Measurements from ENCODE around the gene ISG20L2. TPM values are rescaled to one million over a fixed set of nuclear protein-coding genes. Genes with fewer than 3 reads are reported as not detected.
"Not testable (repeated sequence)": the region's sequence is repeated elsewhere in the genome, so short reads cannot be mapped to it uniquely, and the experiment has no call there.

ISG20L2 gene, protein sequence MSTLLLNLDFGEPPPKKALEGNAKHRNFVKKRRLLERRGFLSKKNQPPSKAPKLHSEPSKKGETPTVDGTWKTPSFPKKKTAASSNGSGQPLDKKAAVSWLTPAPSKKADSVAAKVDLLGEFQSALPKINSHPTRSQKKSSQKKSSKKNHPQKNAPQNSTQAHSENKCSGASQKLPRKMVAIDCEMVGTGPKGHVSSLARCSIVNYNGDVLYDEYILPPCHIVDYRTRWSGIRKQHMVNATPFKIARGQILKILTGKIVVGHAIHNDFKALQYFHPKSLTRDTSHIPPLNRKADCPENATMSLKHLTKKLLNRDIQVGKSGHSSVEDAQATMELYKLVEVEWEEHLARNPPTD
- 23.3 TPM for polyA plus RNA-seq (ENCODE audit: insufficient read length)

DNA sequence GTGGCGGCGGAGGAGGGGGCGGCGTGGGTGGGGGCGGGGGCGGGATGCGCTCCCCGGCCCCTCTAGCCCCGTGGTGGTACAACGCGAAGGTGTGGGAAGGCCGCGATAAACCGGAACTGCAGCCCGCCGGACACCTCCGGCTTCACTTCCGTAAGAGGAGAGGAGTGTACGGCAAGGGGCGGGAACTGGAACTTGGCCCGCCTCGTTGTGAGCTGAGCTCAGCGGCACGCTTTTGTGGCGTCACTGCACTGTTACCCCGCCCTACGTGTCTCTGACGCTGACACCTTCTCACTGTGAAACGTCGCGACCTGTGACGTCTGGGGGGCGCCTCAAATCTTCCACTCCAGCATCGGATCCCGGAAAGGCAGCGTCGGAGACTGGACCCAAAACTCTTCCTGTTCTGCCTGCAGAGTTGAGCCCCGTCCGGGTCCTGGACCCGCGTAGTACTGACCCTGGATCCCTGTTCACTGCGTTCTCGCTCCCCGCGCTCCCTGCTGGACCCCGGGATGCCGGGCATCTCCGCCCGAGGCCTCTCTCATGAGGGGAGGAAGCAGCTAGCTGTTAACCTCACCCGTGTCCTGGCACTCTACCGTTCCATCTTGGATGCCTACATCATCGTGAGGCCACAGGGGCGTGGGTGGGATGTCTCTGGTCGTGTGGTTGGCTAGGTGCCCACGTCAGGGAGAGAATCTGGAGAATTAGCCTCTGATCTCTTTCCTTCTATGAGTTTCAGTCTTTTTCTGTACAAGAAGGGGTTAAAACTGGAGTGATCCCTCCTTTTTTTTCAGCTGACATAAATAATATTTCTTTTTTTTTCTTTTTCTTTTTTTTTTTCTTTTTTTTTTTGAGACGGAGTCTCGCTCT is at the start of gene ISG20L2:
TSS of gene ISG20L2 (minus strand) at position 168 of the 864 bp plus-strand sequence. CDS start 1,114 bp downstream, outside the sequence.
- DNase-seq (ENCODE audit: low read depth), result peak; percentile 94

DNA sequence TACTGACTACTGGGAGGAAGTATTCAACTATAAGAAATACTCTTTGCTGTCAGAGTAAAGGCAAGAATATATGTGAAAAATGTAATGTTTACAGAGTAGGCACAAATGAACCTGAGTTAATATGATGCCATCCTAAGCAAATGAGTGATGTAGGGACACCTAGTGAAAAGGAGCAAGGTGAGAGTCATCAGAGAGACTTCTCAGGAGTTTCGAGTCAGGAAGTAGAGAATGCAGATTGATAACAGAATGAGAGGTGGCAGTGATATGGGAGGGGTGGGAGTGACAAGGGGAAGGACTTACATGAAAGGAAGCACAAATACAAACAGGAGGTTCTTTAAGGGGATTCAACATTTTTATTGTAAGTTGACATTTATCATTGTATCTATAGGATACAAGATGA is 49.0 kb upstream of the ISG20L2 start:
- DNase-seq (ENCODE audit: low read depth), result no peak

DNA sequence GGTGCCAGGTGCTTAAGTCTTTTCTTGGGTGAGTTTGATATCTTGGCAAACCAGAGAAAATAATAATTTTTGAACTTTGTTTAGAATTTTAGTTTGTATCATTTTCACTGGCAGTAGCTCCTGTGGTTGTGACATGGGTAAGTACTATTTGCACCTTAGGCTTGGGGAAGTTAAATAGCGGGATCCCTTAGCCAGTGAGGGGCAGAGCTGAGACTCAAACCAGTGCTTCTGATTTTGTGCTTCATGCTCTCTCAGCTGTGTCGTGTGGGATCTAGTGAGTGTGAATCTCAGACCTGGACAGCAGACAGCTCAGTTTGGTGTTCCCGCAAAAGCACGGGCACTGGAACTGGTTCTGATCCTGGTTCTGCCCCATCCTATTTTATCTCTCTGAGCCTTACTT is 48.4 kb upstream of the ISG20L2 start:
- DNase-seq (ENCODE audit: low read depth), result no peak

DNA sequence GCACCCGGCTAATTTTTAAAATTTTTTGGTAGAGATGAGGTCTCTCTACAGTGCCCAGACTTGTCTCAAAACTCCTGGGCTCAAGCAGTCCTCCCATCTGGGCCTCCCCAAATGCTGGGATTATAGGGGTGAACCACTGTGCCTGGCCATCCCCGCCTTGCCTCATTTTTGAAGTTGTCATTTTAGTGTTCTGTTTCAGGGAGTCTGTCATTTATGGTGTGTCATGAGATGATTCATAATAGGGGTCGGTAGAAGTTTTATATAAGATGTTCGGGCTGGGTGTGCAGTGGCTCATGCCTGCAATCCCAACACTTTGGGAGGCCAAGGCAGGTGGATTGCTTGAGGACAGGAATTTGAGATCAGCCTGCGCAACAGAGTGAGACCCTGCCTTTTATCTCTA is 47.2 kb upstream of the ISG20L2 start:
- no peak for DNase-seq (ENCODE audit: low read depth)

DNA sequence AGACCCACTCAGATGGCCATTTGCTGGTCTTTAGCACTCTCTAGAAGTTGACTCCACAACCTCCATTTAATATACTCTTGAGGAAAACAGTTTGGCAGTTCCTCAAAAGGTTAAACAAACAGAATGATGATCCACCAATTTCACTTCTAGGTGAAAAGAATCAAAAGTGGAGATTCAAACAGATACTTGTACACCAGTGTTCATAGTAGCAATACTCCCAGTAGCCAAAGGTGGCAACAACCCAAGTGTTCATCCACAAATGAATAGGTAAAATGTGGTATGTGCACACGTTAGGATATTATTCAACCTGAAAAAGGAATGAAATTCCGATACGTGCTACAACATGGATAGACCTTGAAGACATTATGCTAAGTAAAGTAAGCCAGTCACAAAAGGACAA is 45.0 kb upstream of the ISG20L2 start:
- no peak for DNase-seq (ENCODE audit: low read depth)

DNA sequence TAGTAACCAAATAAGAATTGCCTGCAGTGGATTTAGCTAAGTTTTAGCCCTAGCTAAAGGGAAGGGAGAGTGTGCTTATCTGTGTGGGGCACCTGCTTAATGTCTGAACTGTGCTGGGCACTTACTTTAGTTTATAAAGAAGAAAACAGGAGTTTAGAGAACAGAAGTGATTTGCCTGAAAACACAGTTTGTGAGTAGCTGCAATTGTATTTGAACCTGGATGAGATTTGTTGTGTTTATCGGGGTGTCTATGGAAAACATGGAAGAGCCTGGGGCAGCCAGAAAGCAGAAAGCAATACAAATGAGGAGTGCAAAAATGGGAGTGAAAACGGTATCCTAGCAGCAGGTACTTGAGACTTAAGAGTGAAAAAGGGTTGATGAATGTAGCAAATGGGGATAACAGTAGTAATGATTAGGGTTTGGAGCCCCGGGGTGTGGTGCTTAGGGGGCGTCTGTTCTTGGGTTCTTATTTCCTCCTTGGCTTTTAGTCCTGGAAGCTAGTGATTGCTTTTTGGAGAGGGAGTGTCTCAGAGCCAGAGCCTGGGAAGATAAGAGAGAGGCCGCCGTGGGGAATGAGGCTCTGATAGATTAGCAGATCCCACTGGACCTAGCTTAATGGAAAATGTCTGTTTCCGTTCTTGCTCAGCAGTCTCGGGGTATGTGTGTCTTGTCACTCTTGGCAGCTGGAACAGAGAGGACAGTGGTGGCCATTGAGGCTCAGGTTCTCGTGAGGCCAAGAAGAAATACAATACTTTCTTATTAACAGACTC is 44.3 kb upstream of the ISG20L2 start:
- DNase-seq (ENCODE audit: low read depth), result no peak

DNA sequence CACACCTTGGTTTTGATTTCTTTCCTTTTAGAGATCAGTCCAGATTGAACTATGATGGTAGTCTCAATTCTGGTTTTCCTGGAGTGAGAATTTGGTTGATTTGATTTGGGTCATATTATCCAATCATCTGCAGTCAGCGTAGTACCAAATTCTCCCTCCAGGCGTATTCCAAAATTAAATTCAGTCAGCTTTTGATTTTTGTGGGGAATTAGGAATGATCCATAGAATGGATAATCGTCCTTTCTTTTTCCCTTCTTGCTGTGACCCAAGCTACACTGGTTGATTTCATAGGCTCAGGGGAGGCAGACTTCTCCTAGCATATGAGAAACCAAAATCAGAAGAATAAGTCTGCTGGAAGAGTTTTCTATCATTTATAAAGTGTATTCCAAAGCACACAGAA is 43.7 kb upstream of the ISG20L2 start:
- DNase-seq (ENCODE audit: low read depth), result no peak

DNA sequence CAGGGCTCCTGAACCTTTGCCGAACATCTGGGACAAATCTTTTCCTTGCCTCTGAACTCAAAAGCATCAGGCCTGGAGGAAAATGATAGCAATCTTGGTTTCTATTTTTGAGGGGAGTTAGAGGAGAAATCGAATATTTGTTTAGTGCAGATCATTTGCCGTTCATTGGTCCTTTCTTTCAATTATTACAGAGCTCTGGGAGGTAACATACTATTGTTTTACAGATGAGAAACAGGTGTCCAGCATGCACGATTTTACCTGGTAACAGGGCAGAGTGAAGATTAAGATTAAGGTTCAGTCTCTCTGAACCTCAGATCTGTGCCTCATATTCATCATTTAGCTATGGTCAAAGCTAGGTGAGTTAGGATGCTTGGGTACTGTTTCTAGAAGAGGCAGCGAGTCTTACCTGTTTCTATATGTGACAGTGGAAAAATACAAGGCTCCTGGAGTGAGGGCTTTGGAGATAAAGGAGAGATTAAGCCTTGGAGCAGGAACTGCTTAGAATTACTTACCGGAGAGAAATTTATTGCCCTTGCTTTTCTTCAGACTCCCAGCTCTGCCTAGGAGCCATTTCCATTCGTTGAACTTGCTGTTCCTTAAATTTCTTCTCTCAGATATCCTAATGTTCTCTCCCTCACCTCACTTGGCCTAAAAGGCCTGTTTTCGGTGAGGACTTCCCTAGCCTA is 40.2 kb upstream of the ISG20L2 start:
- no peak for DNase-seq (ENCODE audit: low read depth)

DNA sequence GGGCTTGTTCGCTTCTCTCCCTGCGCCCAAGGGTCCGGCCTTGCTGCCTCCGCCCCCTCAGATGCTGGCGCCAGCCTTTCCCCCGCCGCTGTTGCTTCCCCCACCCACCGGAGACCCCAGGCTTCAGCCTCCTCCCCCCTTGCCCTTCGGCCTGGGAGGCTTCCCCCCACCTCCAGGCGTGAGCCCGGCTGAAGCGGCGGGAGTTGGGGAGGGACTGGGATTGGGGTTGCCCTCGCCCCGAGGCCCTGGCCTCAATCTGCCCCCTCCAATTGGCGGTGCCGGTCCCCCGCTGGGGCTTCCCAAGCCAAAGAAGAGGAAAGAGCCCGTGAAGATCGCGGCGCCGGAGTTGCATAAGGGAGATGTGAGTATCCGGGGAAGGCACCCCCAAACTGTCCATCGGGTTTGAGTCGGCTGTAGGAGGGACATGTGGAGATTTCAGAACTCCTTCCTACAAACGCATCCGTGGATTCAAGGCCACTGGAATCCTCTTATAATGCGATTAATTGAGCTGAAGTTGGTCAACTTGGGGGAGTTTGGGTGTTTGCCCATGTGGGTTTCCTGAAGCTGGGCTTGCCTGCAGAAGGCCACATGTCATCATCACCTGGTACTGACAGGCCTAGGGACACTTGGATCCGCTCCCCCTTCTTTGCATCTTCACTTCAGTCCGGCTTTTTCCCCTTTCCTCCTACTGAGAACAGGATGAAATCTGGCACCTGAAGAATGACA is 39.5 kb upstream of the ISG20L2 start:
- DNase-seq (ENCODE audit: low read depth), result no peak

DNA sequence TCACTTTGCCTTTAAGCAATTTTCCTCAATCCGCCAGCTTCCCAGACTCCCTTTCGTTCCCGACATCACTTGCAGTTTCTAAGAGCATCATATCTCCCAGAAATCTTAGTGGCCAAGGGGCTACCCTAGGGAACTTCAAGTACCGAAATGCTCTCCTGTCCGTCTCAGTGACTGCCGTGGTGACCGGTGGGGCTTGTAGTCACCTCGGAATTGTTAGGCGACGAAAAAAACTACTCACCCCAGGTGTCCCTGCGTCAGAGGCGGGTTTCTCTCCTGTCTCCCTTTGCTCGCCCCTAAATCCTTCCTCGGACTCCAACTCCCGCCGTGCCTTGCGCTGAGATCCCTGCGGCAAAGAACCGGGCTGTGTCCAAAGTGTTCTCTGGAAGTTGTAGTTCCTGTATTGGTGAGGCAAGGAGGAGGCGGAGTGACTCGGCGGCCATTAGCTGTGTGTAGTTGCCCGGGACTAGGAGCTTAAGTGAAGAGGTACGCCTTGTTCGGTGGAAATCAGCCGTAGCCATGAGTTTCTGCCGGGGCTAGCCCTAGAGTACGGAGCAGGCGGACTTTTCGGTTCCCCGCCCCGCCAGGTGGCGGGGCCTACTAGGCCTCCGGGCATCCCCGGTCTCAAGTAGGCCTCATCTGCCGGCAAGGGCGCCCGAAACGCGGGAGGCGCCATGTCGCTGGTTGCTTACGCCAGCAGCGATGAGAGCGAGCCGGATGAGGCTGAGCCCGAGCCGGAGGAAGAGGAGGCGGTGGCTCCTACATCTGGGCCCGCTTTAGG is 38.7 kb upstream of the ISG20L2 start, which contains the start of gene PRCC:
TSS of gene PRCC (plus strand) at position 435 of the 778 bp plus-strand sequence. CDS start at position 672, 237 bp downstream.
- peak; percentile 100 for DNase-seq (ENCODE audit: low read depth)

DNA sequence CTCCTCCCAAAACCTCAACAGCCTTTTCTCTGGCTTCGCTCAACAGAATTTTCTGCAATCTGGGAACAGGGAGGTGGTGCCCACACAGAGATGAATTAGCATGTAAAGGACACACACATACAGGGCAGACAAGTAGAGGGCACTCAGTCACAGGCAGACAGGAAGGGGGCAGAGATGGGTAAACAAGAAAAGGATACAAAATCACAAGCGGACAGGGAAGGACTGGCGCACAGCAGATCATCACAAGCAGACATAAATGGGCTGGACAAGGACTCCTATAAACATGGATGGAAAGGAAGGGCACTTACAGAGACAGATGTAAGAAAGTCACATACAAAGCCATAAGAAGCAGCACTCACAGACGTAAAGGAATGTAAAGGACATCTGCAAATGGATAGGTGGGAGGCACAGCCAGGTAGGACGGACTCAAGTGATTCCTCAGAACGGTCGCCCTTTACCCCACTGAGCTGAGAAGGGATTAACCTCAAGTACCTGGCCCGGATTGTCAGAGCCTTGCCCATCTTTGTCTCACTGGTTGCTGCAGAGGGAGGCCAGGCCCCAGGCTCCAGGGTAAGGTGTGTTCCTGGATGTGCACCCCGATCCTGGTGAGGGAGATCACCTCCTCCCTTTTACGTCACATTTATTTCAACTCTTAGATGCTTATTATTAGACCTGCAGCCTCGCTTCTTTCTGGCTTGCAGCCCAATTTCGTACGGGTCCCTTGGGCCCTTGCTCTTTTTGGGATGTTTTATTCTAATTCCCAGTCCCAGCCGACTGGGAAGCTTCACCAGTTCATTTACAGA is 37.9 kb upstream of the ISG20L2 start:
- DNase-seq (ENCODE audit: low read depth), result no peak

DNA sequence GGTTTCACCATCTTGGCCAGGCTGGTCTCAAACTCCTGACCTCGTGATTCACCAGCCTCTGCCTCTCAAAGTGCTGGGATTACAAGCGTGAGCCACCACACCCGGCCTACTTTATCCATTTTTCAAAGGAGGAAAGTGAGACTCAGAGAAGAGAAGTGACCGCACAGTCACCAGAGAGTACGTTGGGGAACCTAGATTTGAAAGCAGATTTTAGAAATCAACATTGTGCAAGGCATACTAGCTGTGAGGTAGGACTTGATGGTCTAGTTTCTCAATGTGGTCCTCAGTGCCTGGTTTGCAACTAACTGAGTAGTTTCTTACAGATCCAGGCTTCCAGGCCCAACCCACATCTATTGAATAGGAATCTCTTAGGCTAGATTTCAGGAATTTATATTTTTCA is 37.1 kb upstream of the ISG20L2 start:
- no peak for DNase-seq (ENCODE audit: low read depth)

DNA sequence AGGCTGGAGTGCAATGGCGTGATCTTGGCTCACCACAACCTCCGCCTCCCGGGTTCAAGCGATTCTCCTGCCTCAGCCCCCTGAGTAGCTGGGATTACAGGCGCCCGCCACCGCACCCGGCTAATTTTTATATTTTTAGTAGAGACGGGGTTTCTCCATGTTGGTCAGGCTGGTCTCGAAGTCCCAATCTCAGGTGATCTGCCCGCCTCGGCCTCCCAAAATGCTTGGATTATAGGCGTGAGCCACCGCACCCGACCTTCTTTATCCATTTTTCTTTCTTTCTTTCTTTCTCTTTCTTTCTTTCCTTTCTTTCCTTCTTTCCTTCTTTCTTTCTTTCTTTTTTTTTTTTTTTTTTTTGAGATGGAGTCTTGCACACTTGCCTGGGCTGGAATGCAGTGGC is 36.6 kb upstream of the ISG20L2 start:
- not testable (repeated sequence) for DNase-seq (ENCODE audit: low read depth)

DNA sequence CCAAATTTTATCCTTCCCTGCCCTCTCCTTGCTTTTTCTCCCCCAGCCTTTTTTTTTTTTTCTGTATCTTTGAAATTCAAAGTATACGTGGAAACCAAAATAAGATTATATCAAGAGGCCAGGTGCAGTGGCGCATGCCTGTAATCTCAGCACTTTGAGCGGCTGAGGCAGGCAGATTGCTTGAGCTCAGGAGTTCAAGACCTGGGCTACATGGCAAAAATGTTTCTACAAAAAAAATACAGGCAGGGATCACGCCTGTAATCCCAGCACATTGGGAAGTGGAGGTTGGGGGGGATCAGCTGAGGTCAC is 32.2 kb upstream of the ISG20L2 start:
- DNase-seq (ENCODE audit: low read depth), result no peak

DNA sequence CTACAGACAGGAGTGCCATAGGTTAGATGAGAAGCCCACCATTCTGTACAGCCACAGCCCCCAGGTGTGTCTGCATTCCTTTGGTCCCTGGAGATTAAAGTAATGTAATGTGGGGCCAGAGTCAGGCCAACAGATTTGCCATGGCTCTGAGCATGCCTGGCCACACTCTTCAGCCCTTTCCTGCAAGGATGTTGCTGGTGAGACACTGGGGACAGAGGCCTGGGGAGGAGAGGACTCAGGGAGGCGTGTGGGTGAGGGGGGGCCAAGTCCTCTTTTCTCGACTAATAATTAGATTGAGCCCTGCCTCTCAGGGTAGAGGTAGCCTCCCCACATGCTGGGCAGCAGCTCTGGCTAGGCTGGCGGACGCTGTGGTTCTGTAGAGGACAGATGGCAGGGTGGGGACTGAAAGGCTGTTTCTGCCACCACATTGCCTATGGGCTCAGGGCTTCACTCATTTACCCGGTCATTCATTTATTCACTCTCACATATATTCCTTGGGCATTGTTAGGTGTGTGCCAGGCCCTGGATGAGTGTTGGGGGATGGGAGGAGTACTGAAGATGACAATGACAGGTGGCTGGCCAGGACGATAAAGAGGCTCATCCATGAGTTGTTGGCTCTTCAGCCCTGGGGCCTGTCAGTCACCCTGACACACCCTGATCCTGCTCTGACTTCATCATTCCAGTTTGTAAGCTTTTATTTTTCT is 31.7 kb upstream of the ISG20L2 start:
- DNase-seq (ENCODE audit: low read depth), result no peak

DNA sequence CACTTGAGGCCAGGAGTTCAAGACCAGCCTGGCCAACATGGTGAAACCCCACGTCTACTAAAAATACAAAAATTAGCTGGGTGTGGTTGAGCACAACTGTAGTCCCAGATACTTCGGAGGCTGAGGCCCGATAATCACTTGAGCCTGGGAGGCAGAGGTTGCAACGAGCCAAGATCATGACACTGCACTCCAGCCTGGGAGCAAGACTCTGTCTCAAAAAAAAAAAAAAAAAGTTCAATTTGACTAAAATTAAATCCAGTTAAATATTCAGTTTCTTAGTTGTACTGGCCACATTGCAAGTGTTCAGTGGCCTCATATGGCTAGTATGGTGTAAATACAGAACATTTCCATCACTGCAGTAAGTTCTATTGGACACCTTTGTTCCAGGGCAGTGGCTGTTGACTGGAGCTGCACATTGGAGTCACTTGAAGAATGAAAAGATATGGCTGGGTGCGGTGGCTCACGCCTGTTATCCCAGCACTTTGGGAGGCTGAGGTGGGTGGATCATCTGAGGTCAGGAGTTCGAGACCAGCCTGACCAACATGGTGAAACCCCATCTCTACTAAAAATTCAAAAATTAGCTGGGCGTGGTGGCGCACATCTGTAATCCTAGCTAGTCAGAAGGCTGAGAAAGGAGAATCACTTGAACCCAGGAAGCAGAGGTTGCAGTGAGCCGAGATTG is 29.1 kb upstream of the ISG20L2 start:
- DNase-seq (ENCODE audit: low read depth), result not testable (repeated sequence)

DNA sequence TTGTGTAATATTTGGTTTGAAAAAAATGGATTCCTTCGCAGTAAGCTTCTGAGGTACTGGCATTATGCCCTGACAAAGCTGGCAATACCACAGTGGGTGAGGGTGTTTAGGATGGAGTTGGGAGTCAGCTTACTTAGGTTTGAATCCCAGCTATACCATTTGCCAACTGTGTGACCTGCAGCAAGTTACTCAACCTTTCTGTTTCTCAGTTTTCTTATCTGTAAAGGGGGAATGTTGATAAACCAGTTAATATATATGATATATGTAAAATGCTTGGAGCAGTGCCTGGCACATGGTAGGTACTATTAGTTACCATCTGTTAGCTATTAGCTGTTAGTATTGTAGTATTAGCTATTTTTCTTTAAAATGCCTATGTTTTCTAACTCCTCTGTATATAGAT is 27.8 kb upstream of the ISG20L2 start:
- no peak for DNase-seq (ENCODE audit: low read depth)

DNA sequence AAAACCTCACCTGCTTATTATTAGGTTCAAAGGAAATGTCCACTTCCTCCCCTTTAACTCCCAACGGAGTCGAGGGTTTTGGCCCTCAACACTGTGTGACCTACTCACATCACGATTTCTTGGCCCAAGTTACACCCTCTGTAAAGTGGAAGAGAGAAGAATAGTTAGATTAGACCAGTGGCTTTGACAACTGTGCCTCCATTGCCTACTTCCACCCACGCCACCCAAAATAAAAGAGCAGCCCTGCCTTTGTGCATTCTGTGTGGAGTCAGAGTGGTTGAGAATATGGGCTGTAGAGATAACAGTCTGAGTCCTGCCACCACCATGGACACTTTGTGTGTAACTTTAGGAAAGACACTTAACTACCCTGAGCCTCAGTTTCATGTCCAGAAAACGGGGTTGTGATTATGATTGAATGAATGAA is 27.0 kb upstream of the ISG20L2 start:
- no peak for DNase-seq (ENCODE audit: low read depth)

Measured in forelimb muscle (tissue), 1 donor.